Effector memory CD8-positive, alpha-beta T cell (primary cell): ENCODE results near the gene ARID1B.

Experiments used
- ATAC-seq: fragments of 150-1000 bp; cut with Tn5 transposase; replicated peaks from 2 replicates; pipeline ENCODE4 v1.10.0; 2021; ENCODE audit warnings: mild to moderate bottlenecking, moderate library complexity
- DNase-seq, 3 experiments: peaks; one replicate each; pipeline ENCODE4 v3.0.0; 2021
- H3K27ac Mint-ChIP-seq, 2 donors: one replicate each; pipeline ENCODE4 v1.8.0; 2022; ENCODE audit warnings: mild to moderate bottlenecking in 2 of 2, mixed read lengths in 2 of 2, moderate library complexity in 2 of 2
- H3K27me3 Mint-ChIP-seq, 2 donors: one replicate each; pipeline ENCODE4 v1.8.0; 2022; ENCODE audit warnings: mixed read lengths in 2 of 2
- H3K36me3 Mint-ChIP-seq: one replicate; pipeline ENCODE4 v1.8.0; 2022; ENCODE audit warnings: mild to moderate bottlenecking, moderate library complexity, mixed read lengths; ENCODE audit not compliant: insufficient read depth
- H3K4me1 Mint-ChIP-seq, 2 donors: one replicate each; pipeline ENCODE4 v1.8.0; 2022; ENCODE audit warnings: low read depth in 2 of 2, mixed read lengths in 2 of 2
- H3K4me3 Mint-ChIP-seq, 2 donors: one replicate each; pipeline ENCODE4 v1.8.0; 2022; ENCODE audit warnings: mild to moderate bottlenecking in 2 of 2, mixed read lengths in 2 of 2, moderate library complexity in 2 of 2
- H3K9me3 Mint-ChIP-seq, 2 donors: one replicate each; pipeline ENCODE4 v1.8.0; 2022; ENCODE audit warnings: mixed read lengths in 2 of 2

The ARID1B gene

DNA sequence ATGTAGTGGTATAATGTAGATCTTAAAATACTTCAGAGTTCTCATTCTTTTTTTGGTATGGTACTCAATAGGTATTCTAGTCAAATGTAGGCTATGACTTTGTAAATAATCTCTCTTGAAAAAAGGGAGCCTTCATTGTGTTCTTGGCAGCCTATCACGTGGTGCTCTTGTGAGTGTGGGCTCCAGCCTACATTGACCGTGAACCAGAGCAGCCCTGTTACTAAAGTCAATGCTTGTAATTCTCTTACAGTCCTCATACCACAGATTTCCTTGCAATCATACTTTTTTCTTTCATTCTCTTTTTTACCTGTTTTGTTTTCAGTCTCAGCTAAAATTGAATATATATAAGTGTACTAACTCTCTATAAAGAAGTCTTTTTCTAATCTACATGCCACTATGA is 31.1 kb downstream of the ARID1B start:
- H3K4me3 Mint-ChIP-seq: peak overlapping the region in 1 of 2 donors; percentile 38
- H3K27me3 Mint-ChIP-seq: no peaks in the 10 kb centered on the region
- H3K4me1 Mint-ChIP-seq: peaks cover 61 to 84% of the 10 kb centered on the region in 2 donors
- H3K27ac Mint-ChIP-seq: peak overlapping the region in 1 of 2 donors; percentile 55
- H3K36me3 Mint-ChIP-seq: peaks cover 3% of the 10 kb centered on the region
- peaks cover 0 to 1% of the 10 kb centered on the region in 2 donors for H3K9me3 Mint-ChIP-seq
- ATAC-seq (peak; percentile 51), DNase-seq (no peak)

DNA sequence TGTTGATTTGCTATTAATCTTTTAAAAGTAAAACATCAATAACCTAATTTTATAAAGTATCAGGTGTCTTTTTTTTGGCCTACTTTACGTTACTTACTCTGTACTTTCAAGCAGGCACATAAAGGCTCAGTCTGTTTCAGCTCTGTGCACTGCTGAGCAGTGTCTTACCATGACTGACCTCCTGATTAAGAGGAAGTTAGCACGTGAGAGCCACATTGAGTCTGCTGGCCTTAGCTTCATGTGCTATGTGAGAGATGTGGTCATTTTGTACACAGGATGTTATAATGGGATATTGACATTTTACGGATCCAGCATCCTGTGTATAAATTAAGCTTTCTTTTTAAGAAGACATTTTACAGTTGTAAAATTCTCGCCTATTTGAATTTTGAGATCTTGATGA is 31.9 kb downstream of the ARID1B start:
- peaks cover 62 to 80% of the 10 kb centered on the region in 2 donors for H3K4me1 Mint-ChIP-seq
- no peak for ATAC-seq
- no peak for DNase-seq
- peaks cover 0 to 1% of the 10 kb centered on the region in 2 donors for H3K9me3 Mint-ChIP-seq
- peak overlapping the region; percentile 18 to 41 for H3K4me3 Mint-ChIP-seq
- no peaks in the 10 kb centered on the region for H3K27me3 Mint-ChIP-seq
- H3K36me3 Mint-ChIP-seq: peaks cover 3% of the 10 kb centered on the region
- H3K27ac Mint-ChIP-seq: peak overlapping the region in 1 of 2 donors; percentile 47

DNA sequence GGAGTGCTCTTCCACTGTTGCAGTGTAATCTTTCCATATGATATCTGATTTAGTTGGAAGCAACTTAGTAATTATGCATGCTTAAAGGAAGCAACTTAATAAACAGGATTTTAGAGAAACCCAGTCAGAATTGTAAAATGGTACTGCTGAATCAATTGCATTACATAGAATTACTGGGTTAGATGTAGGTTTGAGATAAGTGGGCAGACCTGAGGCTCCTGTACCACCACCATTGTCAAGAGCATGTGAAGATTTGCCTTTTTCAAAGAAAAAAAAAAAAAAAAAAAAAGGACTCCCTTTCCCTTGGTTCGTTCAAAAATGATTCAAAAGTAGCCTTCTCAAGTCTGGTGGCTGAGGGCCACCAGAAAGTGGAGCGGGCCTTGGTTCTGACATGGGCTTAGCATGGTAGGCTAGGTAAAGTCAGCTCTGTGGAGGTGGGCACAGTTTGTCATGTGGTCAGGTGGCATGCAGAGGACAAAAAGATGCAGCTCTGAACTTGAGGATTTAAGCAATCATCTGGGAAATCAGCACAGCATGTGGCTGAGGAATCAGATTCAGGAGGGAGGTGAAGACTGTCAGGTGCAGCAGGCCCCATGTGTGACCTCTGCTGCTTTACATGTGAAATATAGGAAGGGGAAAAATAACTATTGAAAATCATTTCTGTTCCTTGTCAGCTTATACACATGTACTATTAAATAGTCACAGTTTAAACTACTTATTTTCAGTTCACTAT is 32.4 kb downstream of the ARID1B start:
- peaks cover 62 to 80% of the 10 kb centered on the region in 2 donors for H3K4me1 Mint-ChIP-seq
- peaks cover 0 to 1% of the 10 kb centered on the region in 2 donors for H3K9me3 Mint-ChIP-seq

DNA sequence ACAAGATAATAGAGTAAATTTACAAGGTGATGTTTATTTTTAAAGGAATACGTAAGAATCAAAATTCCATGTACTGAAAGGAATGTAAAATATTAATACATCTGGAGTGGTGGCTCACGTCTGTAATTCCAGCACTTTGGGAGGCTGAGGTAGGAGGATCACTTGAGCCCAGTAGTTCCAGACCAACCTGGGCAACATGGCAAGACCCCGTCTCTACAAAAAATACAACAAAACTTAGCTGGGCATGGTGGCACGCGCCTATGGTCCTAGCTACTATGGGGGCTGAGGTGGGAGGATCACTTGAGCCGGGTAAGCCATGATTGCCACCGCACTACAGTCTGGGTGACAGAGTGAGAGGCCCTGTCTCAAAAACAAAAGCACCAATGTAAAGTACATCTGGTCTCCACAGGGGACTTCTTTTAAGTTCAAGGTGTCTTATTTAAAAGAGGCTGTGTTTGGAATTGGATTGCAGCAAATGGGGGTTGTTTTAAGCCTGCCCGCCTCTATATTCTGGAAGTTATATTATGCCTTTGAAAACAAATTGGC is 36.9 kb downstream of the ARID1B start:
- DNase-seq (no peak), ATAC-seq (no peak)
- H3K9me3 Mint-ChIP-seq: peaks cover 0 to 1% of the 10 kb centered on the region in 2 donors
- H3K27me3 Mint-ChIP-seq: no peaks in the 10 kb centered on the region
- no peak overlapping the region for H3K4me3 Mint-ChIP-seq
- peak overlapping the region in 1 of 2 donors; percentile 51 for H3K27ac Mint-ChIP-seq
- peaks cover 67 to 70% of the 10 kb centered on the region in 2 donors for H3K4me1 Mint-ChIP-seq
- H3K36me3 Mint-ChIP-seq: peaks cover 6% of the 10 kb centered on the region

More for the DNA sequence above, 32.4 kb downstream of the ARID1B start:
- Mint-ChIP-seq H3K27ac (peak overlapping the region; percentile 20 to 47), H3K27me3 (no peaks in the 10 kb centered on the region), H3K4me3 (peak overlapping the region; percentile 18 to 41), H3K36me3 (peaks cover 6% of the 10 kb centered on the region)
- ATAC-seq (peak; percentile 19), DNase-seq (no peak)

DNA sequence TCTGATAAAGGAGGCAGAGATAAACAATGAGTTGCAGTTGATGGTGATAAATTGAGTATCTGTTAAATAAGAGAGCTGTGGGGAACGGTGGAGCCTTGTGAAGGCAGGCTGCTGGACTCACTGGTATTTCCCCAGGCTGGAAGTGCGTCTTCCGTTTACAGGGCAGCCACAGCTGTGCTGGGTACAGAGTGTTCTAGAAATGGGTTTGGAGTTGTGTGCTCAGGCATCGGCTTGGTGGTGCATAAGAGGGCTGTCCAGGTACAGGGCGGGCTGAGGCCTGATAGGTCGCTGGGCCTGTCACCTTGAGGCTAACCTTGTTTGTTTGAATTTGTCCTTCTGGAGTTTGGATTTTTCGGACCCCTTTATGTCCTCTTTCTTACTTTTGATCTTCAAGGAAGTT is 39.3 kb downstream of the ARID1B start:
- ATAC-seq (peak; percentile 42), DNase-seq (no peak)
- Mint-ChIP-seq H3K36me3 (peaks cover 3% of the 10 kb centered on the region), H3K4me3 (peak overlapping the region; percentile 29 to 49), H3K4me1 (peaks cover 61 to 67% of the 10 kb centered on the region in 2 donors), H3K27me3 (no peaks in the 10 kb centered on the region), H3K27ac (peak overlapping the region in 1 of 2 donors; percentile 75), H3K9me3 (no peaks in the 10 kb centered on the region)

DNA sequence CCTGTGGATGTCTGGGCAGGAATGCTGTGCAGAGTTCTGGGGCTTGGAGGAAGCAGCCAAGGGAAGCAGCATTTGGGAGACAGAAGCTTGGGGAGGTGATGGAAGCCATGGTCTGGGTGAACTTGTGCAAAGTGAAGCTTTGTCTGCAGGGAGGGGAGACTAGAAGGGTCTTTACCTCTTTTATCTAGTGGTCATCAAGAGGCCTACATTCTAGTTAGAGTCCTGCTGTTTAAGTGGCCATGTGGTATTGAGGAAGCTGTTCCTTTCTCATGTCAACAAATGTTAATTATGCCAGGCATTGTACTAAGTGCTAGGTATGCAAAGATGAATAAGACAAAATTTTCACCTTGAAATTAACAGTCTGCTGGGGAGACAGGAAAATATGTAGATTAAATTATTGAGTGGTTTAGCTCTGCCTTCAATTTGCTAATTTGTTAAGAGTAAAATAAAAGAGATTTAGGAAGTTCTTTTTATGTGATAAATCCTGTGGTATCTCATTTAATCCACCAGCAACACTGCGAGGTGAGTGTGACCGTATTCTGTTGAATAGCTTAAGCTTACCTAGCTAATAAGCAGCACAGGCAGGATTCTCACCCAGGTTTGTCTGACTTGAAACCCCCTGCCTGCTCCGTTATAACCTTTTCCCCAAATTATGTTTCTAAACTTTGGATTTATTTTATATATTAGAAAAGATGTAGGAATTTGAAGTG is 43.1 kb downstream of the ARID1B start:
- Mint-ChIP-seq H3K4me1 (peaks cover 67 to 75% of the 10 kb centered on the region in 2 donors), H3K36me3 (no peaks in the 10 kb centered on the region)

DNA sequence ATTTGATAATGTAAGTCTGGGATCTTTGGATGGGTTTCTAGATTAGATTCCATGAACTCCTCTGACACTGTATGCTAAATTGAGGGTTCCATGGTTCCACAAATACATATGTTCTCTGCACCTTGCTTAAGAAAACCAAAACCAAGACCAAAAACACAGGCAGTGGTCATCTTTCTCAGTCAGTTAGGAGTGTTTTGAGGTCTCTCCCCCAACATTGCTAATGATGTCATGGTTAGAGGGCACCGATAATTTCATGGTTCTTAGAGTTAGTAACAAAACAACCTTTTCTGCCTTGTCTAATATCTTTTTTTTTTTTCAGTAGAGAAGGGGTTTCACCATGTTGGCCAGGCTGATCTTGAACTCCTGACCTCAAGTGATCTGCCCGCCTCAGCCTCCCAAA is 44.5 kb downstream of the ARID1B start:
- Mint-ChIP-seq H3K4me3 (no peak overlapping the region), H3K27me3 (no peaks in the 10 kb centered on the region), H3K36me3 (no peaks in the 10 kb centered on the region), H3K9me3 (no peaks in the 10 kb centered on the region), H3K4me1 (peaks cover 67 to 72% of the 10 kb centered on the region in 2 donors), H3K27ac (peak overlapping the region; percentile 19 to 52)
- no peak for ATAC-seq
- no peak for DNase-seq

More for the DNA sequence above, 43.1 kb downstream of the ARID1B start:
- Mint-ChIP-seq H3K27me3 (no peaks in the 10 kb centered on the region), H3K9me3 (no peaks in the 10 kb centered on the region), H3K27ac (peak overlapping the region; percentile 19 to 84), H3K4me3 (peak overlapping the region; percentile 22 to 43)
- no peak for DNase-seq
- no peak for ATAC-seq

DNA sequence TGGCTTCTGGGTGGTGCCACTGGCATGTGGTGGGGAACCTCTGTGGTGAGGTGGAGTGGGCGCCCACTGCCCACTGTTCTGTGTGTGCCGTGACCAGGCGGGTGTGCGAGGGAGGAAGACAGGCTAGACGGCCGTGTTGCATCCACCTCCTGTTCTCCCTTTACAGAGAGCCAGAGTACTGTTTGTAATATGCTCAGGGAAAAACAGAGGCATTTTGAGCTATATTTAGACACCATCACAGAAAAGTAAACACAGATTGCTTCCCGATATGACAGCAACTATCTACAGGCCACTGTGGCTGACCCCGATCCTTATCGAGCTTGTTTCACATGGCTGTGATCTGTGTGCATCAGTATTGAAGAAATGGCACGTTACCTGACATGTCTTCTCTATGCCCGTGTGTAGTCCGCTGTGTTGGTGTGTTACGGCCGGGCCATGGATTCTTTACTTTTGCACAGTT is 45.6 kb downstream of the ARID1B start:
- H3K27ac Mint-ChIP-seq: peak overlapping the region in 1 of 2 donors; percentile 53
- ATAC-seq: peak; percentile 18

DNA sequence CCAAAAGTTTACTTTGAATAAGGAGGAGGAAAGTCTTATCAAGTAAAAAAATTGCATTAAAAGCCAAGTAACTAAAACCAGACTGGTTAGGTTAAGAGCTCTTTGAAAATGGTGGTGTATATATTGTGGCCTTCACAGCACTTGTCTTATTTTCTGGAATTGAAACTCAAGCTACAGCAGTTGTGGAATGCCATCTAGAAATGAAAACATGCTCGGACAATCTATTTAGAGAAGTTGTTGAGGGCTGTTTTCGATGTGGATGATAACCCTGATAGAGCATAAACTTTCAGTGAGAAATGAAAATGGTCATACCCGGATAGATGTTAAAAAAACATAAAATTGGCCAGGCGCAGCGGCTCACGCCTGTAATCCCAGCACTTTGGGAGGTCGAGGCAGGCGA is 47.0 kb downstream of the ARID1B start:
- Mint-ChIP-seq H3K9me3 (no peaks in the 10 kb centered on the region), H3K4me3 (peak overlapping the region in 1 of 2 donors; percentile 44), H3K36me3 (peaks cover 8% of the 10 kb centered on the region), H3K4me1 (peaks cover 74 to 87% of the 10 kb centered on the region in 2 donors), H3K27ac (peak overlapping the region; percentile 51 to 56), H3K27me3 (no peaks in the 10 kb centered on the region)
- DNase-seq (no peak), ATAC-seq (no peak)

More for the DNA sequence above, 45.6 kb downstream of the ARID1B start:
- Mint-ChIP-seq H3K36me3 (peaks cover 4% of the 10 kb centered on the region), H3K4me1 (peaks cover 72 to 82% of the 10 kb centered on the region in 2 donors), H3K27me3 (no peaks in the 10 kb centered on the region), H3K9me3 (no peaks in the 10 kb centered on the region), H3K4me3 (peak overlapping the region in 1 of 2 donors; percentile 27)
- DNase-seq: no peak

DNA sequence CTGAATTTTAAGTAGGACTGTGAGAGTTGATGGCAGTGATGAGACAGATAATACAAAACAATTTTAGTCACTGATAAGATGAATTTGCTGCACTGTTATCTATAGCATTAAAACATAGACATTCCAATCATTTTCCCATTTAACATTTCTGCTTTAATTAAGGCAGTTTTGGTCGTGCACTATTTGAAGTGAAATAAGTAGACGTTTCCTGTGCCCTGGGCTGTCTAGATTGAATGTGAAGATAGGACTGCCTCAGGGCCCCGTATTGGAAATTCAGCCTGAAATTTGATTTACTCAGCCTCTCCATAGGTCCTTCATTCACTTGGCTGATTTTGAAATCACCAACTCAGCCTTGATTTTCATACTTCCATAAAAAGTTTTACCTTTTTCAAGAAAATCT is 48.3 kb downstream of the ARID1B start:
- Mint-ChIP-seq H3K27ac (peak overlapping the region; percentile 51 to 54), H3K36me3 (peaks cover 20% of the 10 kb centered on the region), H3K4me1 (peaks cover 65 to 83% of the 10 kb centered on the region in 2 donors), H3K4me3 (peak overlapping the region in 1 of 2 donors; percentile 27), H3K9me3 (no peaks in the 10 kb centered on the region), H3K27me3 (no peaks in the 10 kb centered on the region)
- no peak for DNase-seq
- peak; percentile 37 for ATAC-seq

DNA sequence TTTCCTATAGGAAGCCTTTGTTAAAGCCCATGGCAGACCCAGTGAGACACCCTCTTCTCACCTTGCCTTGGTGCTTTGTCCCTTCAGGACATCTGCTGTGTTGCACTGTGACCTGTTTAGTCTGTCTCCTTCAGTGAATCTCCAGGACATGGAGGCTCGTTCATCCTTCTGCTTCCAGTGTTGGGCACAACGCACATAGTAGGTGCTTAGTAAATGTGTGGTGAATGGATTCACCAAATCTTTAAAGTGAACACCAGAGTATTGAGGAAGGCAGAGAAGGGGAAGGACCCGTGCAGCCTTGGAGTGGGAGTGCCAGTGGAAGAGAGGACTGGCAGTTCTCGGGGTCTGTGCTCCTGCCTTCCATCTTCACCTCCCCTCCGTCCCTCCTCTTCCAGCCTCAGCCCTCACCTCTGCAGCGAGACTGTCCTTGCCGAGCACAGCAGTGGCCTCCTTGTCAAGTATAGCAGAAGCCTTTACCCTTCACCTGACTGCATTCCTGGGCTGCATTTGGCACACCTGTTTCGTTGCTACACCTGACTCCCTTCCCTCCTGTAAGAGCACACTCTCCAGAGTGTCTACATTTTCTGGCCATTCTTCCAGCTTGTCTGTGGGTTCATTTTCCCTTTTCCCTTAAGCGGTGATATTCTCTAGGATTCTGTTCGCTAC is 49.2 kb downstream of the ARID1B start:
- no peak overlapping the region for H3K4me3 Mint-ChIP-seq
- ATAC-seq: no peak
- H3K4me1 Mint-ChIP-seq: peaks cover 61 to 83% of the 10 kb centered on the region in 2 donors
- peak overlapping the region; percentile 7 to 11 for H3K27ac Mint-ChIP-seq
- H3K36me3 Mint-ChIP-seq: peaks cover 23% of the 10 kb centered on the region
- no peaks in the 10 kb centered on the region for H3K9me3 Mint-ChIP-seq
- no peak for DNase-seq
- no peaks in the 10 kb centered on the region for H3K27me3 Mint-ChIP-seq

DNA sequence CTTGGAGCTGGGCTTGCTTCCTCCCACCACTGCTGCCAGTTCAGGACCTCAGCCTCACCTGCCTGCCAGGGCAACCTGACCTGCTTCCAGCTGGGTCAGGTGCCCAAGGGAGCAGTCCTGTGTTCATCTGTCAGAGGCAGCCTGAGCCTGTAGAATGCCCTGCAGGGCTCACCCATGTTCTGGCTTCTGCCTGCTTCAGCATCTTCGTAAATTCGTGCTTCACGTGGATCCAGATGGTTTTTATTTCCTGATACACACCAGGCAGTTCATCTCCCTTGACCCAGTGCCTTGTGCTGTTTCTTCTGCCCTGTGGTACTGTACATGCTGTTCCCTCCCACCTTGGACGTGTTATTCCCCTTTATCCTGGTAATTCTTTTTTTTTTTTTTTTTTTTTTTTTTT is 50.2 kb downstream of the ARID1B start:
- Mint-ChIP-seq H3K27me3 (no peaks in the 10 kb centered on the region), H3K4me3 (peak overlapping the region; percentile 13 to 28), H3K27ac (peak overlapping the region in 1 of 2 donors; percentile 68), H3K4me1 (peaks cover 56 to 84% of the 10 kb centered on the region in 2 donors), H3K9me3 (no peaks in the 10 kb centered on the region), H3K36me3 (peaks cover 26% of the 10 kb centered on the region)
- ATAC-seq: no peak
- DNase-seq: no peak

DNA sequence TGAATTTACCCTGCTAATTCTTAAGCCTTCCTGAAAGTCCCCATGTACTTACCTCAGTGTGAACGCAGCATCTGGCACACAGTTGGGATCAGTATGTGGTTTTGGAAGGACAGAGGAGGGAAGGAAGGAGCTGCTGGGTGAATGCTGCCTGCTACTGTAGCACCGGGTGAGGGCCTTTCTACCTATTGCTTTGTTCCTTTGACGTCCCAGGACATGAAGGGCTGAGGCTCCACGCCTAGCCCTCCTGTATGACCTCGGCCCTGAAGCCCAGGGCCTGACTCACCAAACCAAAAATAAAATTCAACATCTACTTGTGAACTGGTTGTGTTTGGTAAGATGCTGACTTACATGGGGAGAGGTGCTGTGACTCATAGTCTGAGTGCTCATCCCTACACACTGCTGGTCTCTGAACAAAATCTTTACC is 51.1 kb downstream of the ARID1B start:
- H3K4me3 Mint-ChIP-seq: no peak overlapping the region
- DNase-seq: no peak
- peaks cover 26% of the 10 kb centered on the region for H3K36me3 Mint-ChIP-seq
- no peaks in the 10 kb centered on the region for H3K27me3 Mint-ChIP-seq
- H3K4me1 Mint-ChIP-seq: peaks cover 52 to 84% of the 10 kb centered on the region in 2 donors
- H3K9me3 Mint-ChIP-seq: no peaks in the 10 kb centered on the region
- H3K27ac Mint-ChIP-seq: peak overlapping the region; percentile 12 to 68
- ATAC-seq: peak; percentile 40
